ENCODE measurements around the gene WIZ.
"Not testable (repeated sequence)": the region's sequence is repeated elsewhere in the genome, so short reads cannot be mapped to it uniquely, and the experiment has no call there.

WIZ gene

GRCh38 chr19:15402411-15403150 is 47.2 kb downstream of the WIZ start:
- DNase-seq = no peak

DNA sequence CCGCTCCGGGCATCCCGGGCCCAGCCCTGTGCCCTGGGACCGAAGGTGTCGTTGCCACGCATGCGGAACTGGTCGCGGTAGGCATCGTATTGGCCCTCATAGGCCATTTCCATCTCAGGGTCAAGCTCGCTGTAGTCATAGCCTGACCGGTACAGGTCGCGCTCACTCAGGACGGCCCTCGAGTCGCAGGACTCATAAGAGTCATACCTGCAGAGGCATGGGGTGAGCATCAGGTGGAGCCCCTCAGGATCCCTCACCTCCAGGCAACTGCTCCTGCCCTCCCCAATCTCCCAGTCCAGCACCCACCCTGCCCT is 48.4 kb downstream of the WIZ start:
- DNase-seq = no peak

- no peak for DNase-seq
Measured at GRCh38 chr19:15400521-15401396, 49.0 kb downstream of the WIZ start.

- no peak for DNase-seq
Measured at GRCh38 chr19:15399635-15400034, 50.1 kb downstream of the WIZ start.

- DNase-seq = no peak
Measured at GRCh38 chr19:15399234-15399515, 50.6 kb downstream of the WIZ start.

DNA sequence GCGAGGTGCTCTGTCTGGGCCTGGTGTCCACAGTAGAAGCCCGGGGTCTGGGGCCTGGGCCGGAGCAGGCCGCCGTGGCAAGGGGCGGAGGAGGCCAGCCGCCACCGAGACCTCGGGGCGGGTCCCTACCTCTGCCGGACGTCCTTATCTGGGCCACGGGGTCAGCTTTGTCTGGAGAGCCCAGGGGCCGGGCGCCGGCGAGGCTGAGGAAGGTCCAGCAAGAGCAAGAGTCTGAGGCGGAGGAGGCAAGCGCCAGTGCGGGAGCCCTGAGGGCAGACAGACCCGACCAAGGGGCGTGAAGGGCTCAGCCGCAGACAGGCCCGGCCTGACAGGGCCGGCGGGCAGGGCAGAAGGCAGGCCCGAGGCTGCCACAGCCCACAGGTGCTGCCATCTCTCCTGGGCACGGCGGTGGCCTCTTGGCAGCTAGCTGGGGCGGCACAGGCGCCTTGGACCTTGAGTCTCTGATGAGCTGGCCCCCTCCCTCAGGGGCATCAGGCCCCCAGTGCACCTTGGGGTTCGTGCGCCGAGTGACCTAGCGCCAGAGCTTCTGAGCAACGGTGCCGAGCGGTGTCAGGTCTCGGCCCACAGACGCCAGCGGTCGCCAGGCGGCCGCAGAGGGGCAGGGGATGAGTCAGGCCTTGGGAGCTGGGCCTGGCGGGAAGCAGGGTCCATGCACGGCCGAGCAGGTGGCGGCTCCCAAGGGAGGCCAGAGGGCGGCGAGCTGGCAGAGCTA is 51.1 kb downstream of the WIZ start:
- no peak for DNase-seq

- DNase-seq = no peak
Measured at GRCh38 chr19:15397782-15398181, 52.0 kb downstream of the WIZ start.

DNA sequence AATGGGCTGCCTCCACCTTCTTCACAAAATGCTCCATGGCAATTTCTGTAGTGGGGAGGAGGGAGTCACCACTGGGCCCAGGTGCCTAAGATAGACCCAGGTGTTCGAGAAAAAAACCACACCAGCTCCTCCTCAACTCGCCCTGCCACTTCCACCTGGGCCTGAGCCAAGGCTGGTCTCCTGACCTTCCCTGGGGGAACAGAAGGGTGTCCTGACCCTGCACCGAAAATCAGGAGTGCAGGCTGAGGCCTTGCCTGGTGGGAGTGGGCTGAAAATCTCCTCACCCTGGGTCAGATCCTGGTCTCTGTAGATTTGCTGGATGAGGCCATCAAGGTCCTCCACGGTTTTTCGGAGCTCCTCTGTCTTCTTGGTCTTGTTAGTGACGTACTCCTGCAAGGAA is 52.5 kb downstream of the WIZ start:
- no peak for DNase-seq

DNA sequence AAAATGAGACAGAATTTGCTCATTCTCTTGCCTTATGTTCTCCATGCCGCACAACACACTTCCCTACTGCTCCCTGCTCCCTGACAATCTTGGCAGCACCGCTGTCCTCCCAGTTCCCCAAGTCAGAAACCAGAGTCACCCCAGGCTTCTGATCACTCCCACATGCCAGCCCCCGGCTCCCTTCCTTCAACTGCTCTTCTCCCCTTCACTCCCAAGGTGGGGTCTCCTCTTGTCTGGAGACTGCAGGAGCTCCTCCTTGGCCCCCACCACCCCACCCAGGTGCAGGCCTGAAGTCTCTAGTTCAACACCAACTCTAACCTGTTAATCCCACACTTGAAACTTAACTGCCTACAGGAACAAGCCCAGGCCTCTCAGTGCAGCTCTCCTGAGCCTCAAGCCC is 53.3 kb downstream of the WIZ start:
- DNase-seq = no peak

- not testable (repeated sequence) for DNase-seq
Measured at GRCh38 chr19:15395251-15395650, 54.5 kb downstream of the WIZ start.

- no peak for DNase-seq
Measured at GRCh38 chr19:15394426-15394825, 55.3 kb downstream of the WIZ start.

GRCh38 chr19:15393963-15394362 is 55.8 kb downstream of the WIZ start:
- no peak for DNase-seq

DNA sequence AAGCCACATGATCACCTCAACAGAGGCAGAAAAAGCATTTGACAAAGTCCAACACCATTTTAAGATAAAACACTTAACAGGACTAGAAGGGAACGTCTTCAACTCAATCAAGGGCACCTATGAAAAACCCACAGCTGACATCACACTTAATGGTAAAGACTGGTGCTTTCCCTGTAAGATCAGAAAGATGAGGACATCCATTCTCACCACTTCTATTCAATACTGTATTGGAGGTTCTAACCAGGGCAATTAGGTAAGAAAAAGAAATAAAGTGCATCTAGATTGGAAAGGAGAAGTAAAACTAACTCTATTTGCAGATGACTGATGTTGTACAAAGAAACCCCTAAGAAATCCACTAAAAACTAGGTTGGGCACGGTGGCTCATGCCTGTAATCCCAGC is 58.9 kb downstream of the WIZ start:
- DNase-seq = no peak

DNA sequence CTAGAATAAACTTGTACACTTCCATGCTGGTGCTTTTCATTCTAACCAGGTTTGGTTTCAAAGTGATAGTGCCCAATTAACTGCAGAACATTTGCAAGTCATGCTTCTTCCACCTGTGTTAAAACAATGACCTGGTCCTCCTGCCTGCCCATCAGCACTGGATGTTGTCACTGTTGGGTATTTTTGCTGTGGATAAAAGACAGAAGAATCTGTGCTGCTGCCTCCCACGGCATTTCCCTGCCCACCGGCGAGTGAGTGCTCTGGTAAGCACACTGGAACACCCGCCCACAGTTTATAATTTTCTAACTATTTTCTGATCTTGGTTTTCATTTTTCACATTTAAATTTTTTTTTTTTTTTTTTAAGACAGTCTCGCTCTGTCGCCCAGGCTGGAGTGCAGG is 67.9 kb downstream of the WIZ start:
- peak; percentile 9 for DNase-seq

- no peak for DNase-seq
Measured at GRCh38 chr19:15381429-15381828, 68.3 kb downstream of the WIZ start.

DNA sequence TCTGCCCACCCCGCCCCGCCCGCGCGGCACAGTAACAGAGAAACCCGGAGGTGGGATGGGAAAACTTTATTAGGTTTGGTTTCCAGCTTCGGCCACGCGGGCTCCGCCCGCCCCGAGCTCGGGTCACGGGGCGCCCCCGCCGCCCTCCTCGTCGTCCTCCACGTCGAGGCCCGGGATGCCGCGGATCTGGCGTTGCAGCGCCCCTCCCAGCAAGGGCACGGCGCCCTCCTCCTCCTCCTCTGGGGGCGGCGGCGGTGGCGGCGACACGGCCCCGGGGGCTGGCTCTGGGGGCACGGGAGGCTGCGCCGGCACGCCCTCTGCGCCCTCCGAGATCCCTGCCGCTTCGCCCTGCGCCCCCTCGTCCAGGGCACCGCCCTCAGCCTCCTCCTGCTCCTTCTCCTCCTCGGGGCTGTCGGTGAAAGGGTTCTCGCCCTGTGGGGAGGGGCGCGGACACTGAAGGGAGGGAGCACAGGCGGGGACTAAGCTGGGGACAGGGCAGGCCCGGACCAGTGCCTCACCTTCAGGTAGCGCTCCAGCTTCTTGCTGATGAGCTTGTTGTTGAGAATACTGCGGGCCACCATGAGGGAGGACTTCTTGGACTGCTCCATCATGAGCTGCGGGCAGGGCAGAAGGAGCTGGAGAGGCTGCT is 69.6 kb downstream of the WIZ start:
- peak; percentile 18 for DNase-seq

DNA sequence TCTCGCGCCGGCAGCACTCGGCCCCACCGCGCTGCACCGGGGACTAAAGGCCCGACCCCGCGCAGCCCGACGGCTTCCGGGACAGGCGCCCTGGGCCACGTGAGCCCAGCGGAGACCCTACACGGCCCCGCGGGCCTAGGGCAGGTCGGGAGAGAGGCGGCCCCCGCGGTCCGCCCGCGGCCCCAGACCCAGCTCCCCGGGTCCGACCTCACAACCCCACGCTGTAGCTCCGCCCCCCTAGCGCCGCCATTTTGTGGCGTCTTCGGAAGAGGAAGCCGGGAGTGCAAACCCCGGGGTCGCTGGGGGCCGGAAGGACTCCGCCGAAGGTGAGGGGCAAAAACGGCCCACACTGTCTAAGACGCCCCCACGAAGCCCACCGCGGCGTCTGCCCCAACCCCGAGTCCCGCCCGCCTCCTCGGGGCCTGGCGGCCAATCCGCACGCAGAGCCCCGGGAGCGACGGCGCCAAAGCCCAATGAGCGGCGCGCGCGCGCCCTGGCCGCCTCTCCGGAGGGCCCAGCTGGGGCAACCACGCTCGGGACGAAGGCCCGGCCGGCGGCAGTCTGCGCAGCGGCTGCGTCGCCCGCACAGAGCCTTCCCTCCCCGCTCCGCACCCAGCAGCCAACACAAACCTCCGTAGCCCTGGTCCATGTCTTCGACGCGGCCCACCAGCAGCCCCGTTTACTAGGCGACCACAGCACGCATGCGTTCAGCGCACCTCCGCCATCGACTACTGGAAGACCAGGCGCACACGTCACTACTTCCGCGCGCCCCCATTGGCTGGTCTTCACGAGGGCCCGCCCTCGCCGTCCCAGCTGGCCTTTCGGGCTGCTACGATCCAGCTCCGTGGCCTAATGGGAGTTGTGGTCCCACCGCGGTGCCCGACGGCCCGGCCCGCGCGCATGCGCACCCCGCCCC is 70.4 kb downstream of the WIZ start, which contains the start of gene AKAP8:
TSS of gene AKAP8 (minus strand) at position 705 of the 916 bp plus-strand sequence. CDS start at position 649, 56 bp downstream.
- DNase-seq = peak; percentile 95

GRCh38 chr19:15378534-15379082 is 71.1 kb downstream of the WIZ start:
- DNase-seq = peak; percentile 63

GRCh38 chr19:15374796-15375440 is 74.8 kb downstream of the WIZ start:
- DNase-seq = no peak

DNA sequence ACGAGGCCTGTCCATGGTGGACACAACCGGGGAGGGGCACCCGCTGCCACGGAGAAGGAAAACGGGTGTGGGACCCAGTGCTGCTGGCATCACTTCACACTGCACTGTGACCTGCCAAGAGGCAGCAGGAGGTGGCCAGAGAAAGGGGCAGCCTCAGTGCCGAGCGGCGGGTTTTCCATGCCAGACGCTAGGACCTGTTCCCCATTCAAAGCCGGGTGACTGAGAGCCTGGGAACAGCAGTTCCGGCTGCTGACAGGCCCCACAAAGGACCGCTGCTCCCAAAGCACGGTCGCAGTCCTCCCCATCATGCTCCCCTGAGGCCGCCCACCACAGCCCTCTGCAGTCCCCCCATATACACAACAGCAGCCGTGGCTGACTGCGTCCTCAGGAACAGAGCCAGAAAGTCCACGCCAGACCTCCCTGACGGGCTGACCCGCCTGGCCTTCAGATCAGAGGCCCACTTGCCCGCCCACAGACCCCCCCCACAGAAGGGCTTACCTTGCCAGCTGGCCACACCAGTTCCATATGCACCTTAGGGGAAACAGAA is 75.6 kb downstream of the WIZ start:
- DNase-seq = no peak

DNA sequence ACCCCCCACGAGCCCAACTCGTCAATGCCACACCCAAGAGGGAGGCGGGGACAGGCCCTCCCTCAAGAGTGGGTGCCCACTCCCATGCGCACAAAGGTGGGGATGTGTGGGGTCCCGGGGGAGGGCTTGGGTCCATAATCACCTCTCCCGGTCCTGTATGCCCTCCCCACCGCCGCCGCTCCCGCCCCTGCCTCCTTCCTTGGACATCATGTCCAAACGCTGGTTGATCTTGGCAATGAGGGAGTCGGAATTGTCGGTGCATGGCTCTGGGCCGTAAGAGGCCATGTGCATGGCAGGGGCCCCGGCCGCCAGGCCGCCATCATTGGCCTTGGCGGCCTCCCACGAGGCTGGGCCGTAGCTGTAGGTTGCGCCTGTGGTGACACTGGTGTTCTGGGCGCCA is 76.1 kb downstream of the WIZ start:
- no peak for DNase-seq
